PC-3 (cell line): ENCODE data around the gene EPB41L3.

Experiments
- EZH2phosphoT487 ChIP-seq: fragments of 300-600 bp; sonication (generic); IDR thresholded peaks from 2 replicates; pipeline ENCODE4 v1.6.1; 2018; ENCODE audit warnings: mild to moderate bottlenecking, antibody characterized with exemption, low read length, borderline replicate concordance
- TF ChIP-seq, protein P1 (sequence below): fragments of 300-600 bp; sonication (generic); conservative IDR thresholded peaks from 2 replicates; pipeline ENCODE4 v1.5.1; 2017; ENCODE audit warnings: antibody characterized with exemption, low read depth, mild to moderate bottlenecking, low read length

DNA sequence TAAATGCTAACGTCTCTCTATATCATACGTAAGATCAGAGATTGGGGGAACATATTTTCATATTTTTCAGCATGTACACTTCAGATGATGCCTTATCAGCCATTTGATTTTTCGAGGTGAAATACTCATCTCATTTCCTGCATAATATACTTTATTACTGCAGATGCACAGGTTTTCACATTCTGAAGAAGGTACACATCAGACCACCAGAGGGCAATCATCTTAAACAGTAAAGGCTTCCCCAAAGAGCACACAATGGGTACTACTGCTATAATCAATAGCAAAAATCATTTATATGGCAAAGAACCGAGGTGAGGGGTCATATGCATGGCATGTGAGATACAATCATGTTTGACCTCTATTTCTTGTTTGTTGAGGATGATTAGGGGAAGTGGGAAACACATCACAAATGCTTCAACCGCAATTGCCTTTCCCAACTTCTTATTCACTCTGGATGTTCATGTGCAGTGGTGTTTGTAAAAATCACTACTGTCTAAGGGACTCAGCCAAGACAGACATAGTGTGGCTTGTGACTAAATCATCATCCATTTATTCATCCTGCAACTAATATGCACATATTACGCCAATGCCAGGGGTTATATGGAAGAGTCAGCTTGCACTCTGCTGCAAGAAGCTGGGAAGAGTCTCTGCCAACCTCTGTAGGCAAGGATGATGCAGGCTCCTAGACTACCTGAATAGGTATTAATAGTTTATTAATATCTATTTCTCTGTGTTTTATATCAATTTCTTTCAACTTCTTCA lies 118.7 kb downstream of the EPB41L3 start:
- TF ChIP-seq, protein P1, sequence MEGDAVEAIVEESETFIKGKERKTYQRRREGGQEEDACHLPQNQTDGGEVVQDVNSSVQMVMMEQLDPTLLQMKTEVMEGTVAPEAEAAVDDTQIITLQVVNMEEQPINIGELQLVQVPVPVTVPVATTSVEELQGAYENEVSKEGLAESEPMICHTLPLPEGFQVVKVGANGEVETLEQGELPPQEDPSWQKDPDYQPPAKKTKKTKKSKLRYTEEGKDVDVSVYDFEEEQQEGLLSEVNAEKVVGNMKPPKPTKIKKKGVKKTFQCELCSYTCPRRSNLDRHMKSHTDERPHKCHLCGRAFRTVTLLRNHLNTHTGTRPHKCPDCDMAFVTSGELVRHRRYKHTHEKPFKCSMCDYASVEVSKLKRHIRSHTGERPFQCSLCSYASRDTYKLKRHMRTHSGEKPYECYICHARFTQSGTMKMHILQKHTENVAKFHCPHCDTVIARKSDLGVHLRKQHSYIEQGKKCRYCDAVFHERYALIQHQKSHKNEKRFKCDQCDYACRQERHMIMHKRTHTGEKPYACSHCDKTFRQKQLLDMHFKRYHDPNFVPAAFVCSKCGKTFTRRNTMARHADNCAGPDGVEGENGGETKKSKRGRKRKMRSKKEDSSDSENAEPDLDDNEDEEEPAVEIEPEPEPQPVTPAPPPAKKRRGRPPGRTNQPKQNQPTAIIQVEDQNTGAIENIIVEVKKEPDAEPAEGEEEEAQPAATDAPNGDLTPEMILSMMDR, result peak; percentile 64
- TF ChIP-seq EZH2phosphoT487, result no peak
